Thyroid gland (tissue), 4 donors: Measurements from ENCODE around the gene SEZ6L.
A peak's percentile ranks its signal among the peaks of the same experiment; 100 is the strongest.

Experiments
- POLR2A ChIP-seq, 2 donors: fragments of 450-650 bp; IDR thresholded peaks; one replicate each; pipeline ENCODE4 v1.6.1; 2017; ENCODE audit warnings: antibody characterized with exemption in 2 of 2, mild to moderate bottlenecking in 2 of 2, moderate library complexity in 1 of 2
- TF ChIP-seq, protein P1 (sequence below), 6 experiments: fragments of 200-600 bp in 3 of 6; fragments of 450-650 bp in 3 of 6; sonication (generic) in 3 of 6; IDR thresholded peaks; one replicate each; pipeline ENCODE4 v1.5.1; 2016 to 2019; ENCODE audit warnings: antibody characterized with exemption in 6 of 6, mild to moderate bottlenecking in 2 of 6, inconsistent platforms in 1 of 6, moderate library complexity in 1 of 6

GRCh38 chr22:26364066-26365015, 195.1 kb downstream of the SEZ6L start:
- TF ChIP-seq, protein P1, sequence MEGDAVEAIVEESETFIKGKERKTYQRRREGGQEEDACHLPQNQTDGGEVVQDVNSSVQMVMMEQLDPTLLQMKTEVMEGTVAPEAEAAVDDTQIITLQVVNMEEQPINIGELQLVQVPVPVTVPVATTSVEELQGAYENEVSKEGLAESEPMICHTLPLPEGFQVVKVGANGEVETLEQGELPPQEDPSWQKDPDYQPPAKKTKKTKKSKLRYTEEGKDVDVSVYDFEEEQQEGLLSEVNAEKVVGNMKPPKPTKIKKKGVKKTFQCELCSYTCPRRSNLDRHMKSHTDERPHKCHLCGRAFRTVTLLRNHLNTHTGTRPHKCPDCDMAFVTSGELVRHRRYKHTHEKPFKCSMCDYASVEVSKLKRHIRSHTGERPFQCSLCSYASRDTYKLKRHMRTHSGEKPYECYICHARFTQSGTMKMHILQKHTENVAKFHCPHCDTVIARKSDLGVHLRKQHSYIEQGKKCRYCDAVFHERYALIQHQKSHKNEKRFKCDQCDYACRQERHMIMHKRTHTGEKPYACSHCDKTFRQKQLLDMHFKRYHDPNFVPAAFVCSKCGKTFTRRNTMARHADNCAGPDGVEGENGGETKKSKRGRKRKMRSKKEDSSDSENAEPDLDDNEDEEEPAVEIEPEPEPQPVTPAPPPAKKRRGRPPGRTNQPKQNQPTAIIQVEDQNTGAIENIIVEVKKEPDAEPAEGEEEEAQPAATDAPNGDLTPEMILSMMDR (IDR thresholded peaks at IDR 0.05) = peak in 4 of 6 experiments; percentile 38 to 77 (median 70)
- TF ChIP-seq POLR2A (IDR thresholded peaks at IDR 0.05) = no peak
